Gastroesophageal sphincter (tissue), 4 donors: ENCODE data around the gene KRT31. TPM values are rescaled to one million over a fixed set of nuclear protein-coding genes. Genes with fewer than 3 reads are reported as not detected.

Source experiments
- ATAC-seq: fragments of 150-250 bp; one replicate; pipeline ENCODE4 v1.9.1; 2016; ENCODE audit warnings: mild to moderate bottlenecking, moderate library complexity
- H3K27ac ChIP-seq, 4 donors: fragments of 200-600 bp; sonication (generic) in 3 of 4; 1 replicate in 3 of 4; 2 replicates in 1 of 4; pipeline ENCODE4 v1.5.1; 2016 to 2019
- H3K27me3 ChIP-seq: fragments of 200-600 bp; sonication (generic); one replicate; pipeline ENCODE4 v1.5.1; 2019
- H3K36me3 ChIP-seq, 2 donors: fragments of 200-600 bp; sonication (generic); one replicate each; pipeline ENCODE4 v1.5.1; 2019; ENCODE audit warnings: control low read depth in 1 of 2
- H3K4me1 ChIP-seq, 3 donors: fragments of 200-600 bp; sonication (generic); 1 replicate in 2 of 3; 2 replicates in 1 of 3; pipeline ENCODE4 v1.5.1; 2016 to 2019; ENCODE audit warnings: control low read depth in 2 of 3
- H3K4me3 ChIP-seq, 2 donors: fragments of 200-600 bp; sonication (generic); one replicate each; pipeline ENCODE4 v1.5.1; 2019; ENCODE audit warnings: mild to moderate bottlenecking in 1 of 2, moderate library complexity in 1 of 2
- H3K9me3 ChIP-seq, 3 donors: fragments of 200-600 bp; sonication (generic); one replicate each; pipeline ENCODE4 v1.5.1; 2017 to 2019; ENCODE audit warnings: control low read depth in 2 of 3
- CTCF ChIP-seq, 4 experiments: fragments of 200-600 bp in 2 of 4; fragments of 450-650 bp in 2 of 4; sonication (generic) in 1 of 4; IDR thresholded peaks; one replicate each; pipeline ENCODE4 v1.5.1; 2017 to 2019; ENCODE audit warnings: antibody characterized with exemption in 4 of 4, mild to moderate bottlenecking in 2 of 4, moderate library complexity in 2 of 4
- EP300 ChIP-seq: sonication (generic); formaldehyde crosslinking; IDR thresholded peaks from one replicate; pipeline ENCODE4 v1.6.1; 2017; ENCODE audit warnings: antibody characterized with exemption, mild to moderate bottlenecking
- POLR2A ChIP-seq, 2 donors: fragments of 450-650 bp; IDR thresholded peaks; one replicate each; pipeline ENCODE4 v1.6.1; 2017; ENCODE audit warnings: antibody characterized with exemption in 2 of 2, mild to moderate bottlenecking in 2 of 2, moderate library complexity in 1 of 2
- POLR2AphosphoS5 ChIP-seq: sonication (generic); formaldehyde crosslinking; IDR thresholded peaks from one replicate; pipeline ENCODE4 v1.6.1; 2017; ENCODE audit warnings: antibody characterized with exemption
- WGBS, 2 donors: methylation state at CpG; one replicate each; pipeline ENCODE4 v1.1.5; 2018; ENCODE audit warnings: low coverage in 1 of 2; 5-methylcytosine and 5-hydroxymethylcytosine counted together
- total RNA-seq, 4 donors: library from RNA; depleted of rRNA; stranded (reverse); fragments of >200 nt; gene quantifications; one replicate each; pipeline ENCODE4 v1.1.0, GENCODE V29; 2016

The KRT31 gene
- total RNA-seq, 4 donors from 2014 or later = not detected

DNA sequence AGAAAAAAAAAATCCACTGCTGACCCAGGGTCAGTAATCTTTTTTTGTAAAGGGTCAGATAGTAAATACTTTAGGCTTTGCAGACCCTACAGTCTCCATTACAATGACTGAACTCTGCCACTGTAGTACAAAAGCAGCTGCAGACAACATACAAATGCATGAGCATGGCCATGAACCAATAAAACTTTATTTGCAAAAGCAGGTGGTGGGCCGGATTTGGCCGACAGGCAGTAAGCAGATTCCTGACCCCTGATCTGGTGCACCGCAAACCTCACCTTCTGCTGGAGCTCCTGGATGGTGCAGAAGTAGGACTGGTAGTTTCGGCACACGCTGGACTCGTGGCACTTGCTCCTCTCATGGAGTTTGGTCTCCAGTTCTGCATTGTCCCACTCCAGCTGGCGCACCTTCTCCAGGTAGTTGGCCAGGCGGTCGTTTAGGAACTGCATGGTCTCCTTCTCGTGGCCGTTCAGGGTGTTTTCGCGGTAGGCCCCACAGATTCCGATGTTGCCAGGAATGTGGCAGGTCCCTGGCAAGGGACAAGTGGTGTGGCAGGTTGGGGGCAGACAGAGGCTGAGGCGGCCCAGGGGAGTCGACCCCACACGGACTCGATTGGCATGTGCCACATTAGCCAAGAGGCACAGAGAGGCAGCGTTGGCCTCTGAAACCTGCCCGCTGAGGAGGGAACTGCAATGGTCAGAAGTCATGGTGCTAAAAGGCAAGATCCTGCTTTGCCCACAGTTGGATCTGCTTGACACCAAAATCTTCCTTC lies 13.8 kb upstream of the KRT31 start:
- Histone ChIP-seq H3K4me1 (peaks cover 0 to 9% (median 4%) of the 10 kb centered on the region in 3 donors), H3K4me3 (no peak overlapping the region), H3K9me3 (no peaks in the 10 kb centered on the region), H3K27me3 (no peaks in the 10 kb centered on the region), H3K27ac (no peak overlapping the region), H3K36me3 (no peaks in the 10 kb centered on the region)
- WGBS, 2 donors = 80% methylated on average over 1 of the region's 20 CpGs; no CpG with 5 or more reads in 1 of the 2 donors
- no peak for TF ChIP-seq POLR2A (IDR thresholded peaks at IDR 0.05)
- no peak for ATAC-seq

- 96 to 97% methylated on average over 3 to 7 of the region's 10 CpGs for WGBS, 2 donors
- Histone ChIP-seq H3K27me3 (no peaks in the 10 kb centered on the region), H3K9me3 (no peaks in the 10 kb centered on the region), H3K4me3 (no peak overlapping the region), H3K4me1 (peaks cover 0 to 18% (median 3%) of the 10 kb centered on the region in 3 donors), H3K27ac (no peak overlapping the region), H3K36me3 (no peaks in the 10 kb centered on the region)
- no peak for ATAC-seq
- TF ChIP-seq POLR2A (IDR thresholded peaks at IDR 0.05) = no peak
- no peak for TF ChIP-seq EP300
- no peak for TF ChIP-seq CTCF (IDR thresholded peaks at IDR 0.05)
- TF ChIP-seq POLR2AphosphoS5 = no peak
These were observed 9.8 kb upstream of the KRT31 start for GRCh38 chr17:41407226-41407625.

- H3K9me3 ChIP-seq = no peaks in the 10 kb centered on the region
- no peak overlapping the region for H3K4me3 ChIP-seq
- no peak overlapping the region for H3K27ac ChIP-seq
- no peak for ATAC-seq
- H3K4me1 ChIP-seq = peaks cover 0 to 23% (median 3%) of the 10 kb centered on the region in 3 donors
- H3K36me3 ChIP-seq = no peaks in the 10 kb centered on the region
- TF ChIP-seq CTCF (IDR thresholded peaks at IDR 0.05) (no peak), EP300 (no peak), POLR2AphosphoS5 (no peak), POLR2A (IDR thresholded peaks at IDR 0.05) (no peak)
- no peaks in the 10 kb centered on the region for H3K27me3 ChIP-seq
- WGBS, 2 donors = 33 to 88% methylated on average over 1 to 4 of the region's 5 CpGs
These were observed 8.8 kb upstream of the KRT31 start for GRCh38 chr17:41406205-41406604.

GRCh38 chr17:41404024-41404671 lies 6.7 kb upstream of the KRT31 start:
- no peak for ATAC-seq
- TF ChIP-seq CTCF (IDR thresholded peaks at IDR 0.05) = no peak
- no peak for TF ChIP-seq POLR2A (IDR thresholded peaks at IDR 0.05)
- TF ChIP-seq EP300 = no peak
- TF ChIP-seq POLR2AphosphoS5 = no peak
- WGBS, 2 donors = 27 to 52% methylated on average over 4 to 6 of the region's 7 CpGs
- H3K4me1 ChIP-seq = peaks cover 0 to 23% (median 3%) of the 10 kb centered on the region in 3 donors
- H3K27ac ChIP-seq = peak overlapping the region in 1 of 4 donors; percentile 71
- H3K36me3 ChIP-seq = no peaks in the 10 kb centered on the region
- H3K4me3 ChIP-seq = no peak overlapping the region
- no peaks in the 10 kb centered on the region for H3K9me3 ChIP-seq
- no peaks in the 10 kb centered on the region for H3K27me3 ChIP-seq

GRCh38 chr17:41403404-41404023 lies 6.1 kb upstream of the KRT31 start:
- no peak for TF ChIP-seq CTCF (IDR thresholded peaks at IDR 0.05)
- no peak for TF ChIP-seq POLR2A (IDR thresholded peaks at IDR 0.05)
- no peak for TF ChIP-seq POLR2AphosphoS5
- no peak for TF ChIP-seq EP300
- Histone ChIP-seq H3K4me3 (no peak overlapping the region), H3K27ac (peak overlapping the region in 1 of 4 donors; percentile 71), H3K9me3 (no peaks in the 10 kb centered on the region), H3K36me3 (no peaks in the 10 kb centered on the region), H3K27me3 (no peaks in the 10 kb centered on the region), H3K4me1 (peaks cover 0 to 23% (median 3%) of the 10 kb centered on the region in 3 donors)
- no peak for ATAC-seq
- 56 to 63% methylated on average over 4 of the region's 4 CpGs for WGBS, 2 donors
